ENCODE data around the gene GAK. TPM values are rescaled to one million over a fixed set of nuclear protein-coding genes. Genes with fewer than 3 reads are reported as not detected.

GAK gene
- total and polyA plus RNA-seq, 4 donors = 27.4 to 69.7 (median 47.0) TPM

- H3K9ac ChIP-seq (ENCODE audit: low read depth in 1 of 2, low read length in 2 of 2) = no peak overlapping the region
- no peak overlapping the region for H3K27ac ChIP-seq (ENCODE audit: low read depth in 1 of 2, low read length in 2 of 2)
- peaks cover 0 to 23% (median 2%) of the 10 kb centered on the region in 4 donors for H3K36me3 ChIP-seq (ENCODE audit: control insufficient read depth in 4 of 4, insufficient read depth in 3 of 4, low read depth in 1 of 4, low read length in 3 of 4)
- H3K4me1 ChIP-seq (ENCODE audit: control insufficient read depth in 4 of 4, insufficient read depth in 4 of 4, low read length in 3 of 4) = no peaks in the 10 kb centered on the region
- H3K27me3 ChIP-seq (ENCODE audit: control insufficient read depth in 4 of 4, insufficient read depth in 4 of 4, low read length in 3 of 4) = no peaks in the 10 kb centered on the region
- H3K9me3 ChIP-seq (ENCODE audit: control insufficient read depth in 4 of 4, low read length in 3 of 4) = no peaks in the 10 kb centered on the region
- TF ChIP-seq YY1 (IDR thresholded peaks at IDR 0.05) (no peak), SP1 (IDR thresholded peaks at IDR 0.05) (no peak), REST (IDR thresholded peaks at IDR 0.05) (no peak), JUND (IDR thresholded peaks at IDR 0.05) (no peak), MAX (IDR thresholded peaks at IDR 0.05) (no peak), FOXA1 (IDR thresholded peaks at IDR 0.05) (no peak), TAF1 (conservative IDR thresholded peaks at IDR 0.05) (no peak), RAD21 (IDR thresholded peaks at IDR 0.05) (no peak), GABPA (IDR thresholded peaks at IDR 0.05 in 1 of 2, conservative IDR thresholded peaks at IDR 0.05 in 1 of 2) (no peak), CTCF (IDR thresholded peaks at IDR 0.05; ENCODE audit: low read depth, low read length, missing input control) (no peak), FOXA2 (IDR thresholded peaks at IDR 0.05) (no peak), HNF4A (conservative IDR thresholded peaks at IDR 0.05) (no peak), NR2F2 (IDR thresholded peaks at IDR 0.05) (no peak)
- TF ChIP-seq, protein P1, sequence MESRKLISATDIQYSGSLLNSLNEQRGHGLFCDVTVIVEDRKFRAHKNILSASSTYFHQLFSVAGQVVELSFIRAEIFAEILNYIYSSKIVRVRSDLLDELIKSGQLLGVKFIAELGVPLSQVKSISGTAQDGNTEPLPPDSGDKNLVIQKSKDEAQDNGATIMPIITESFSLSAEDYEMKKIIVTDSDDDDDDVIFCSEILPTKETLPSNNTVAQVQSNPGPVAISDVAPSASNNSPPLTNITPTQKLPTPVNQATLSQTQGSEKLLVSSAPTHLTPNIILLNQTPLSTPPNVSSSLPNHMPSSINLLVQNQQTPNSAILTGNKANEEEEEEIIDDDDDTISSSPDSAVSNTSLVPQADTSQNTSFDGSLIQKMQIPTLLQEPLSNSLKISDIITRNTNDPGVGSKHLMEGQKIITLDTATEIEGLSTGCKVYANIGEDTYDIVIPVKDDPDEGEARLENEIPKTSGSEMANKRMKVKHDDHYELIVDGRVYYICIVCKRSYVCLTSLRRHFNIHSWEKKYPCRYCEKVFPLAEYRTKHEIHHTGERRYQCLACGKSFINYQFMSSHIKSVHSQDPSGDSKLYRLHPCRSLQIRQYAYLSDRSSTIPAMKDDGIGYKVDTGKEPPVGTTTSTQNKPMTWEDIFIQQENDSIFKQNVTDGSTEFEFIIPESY (IDR thresholded peaks at IDR 0.05) = no peak
- DNase-seq (ENCODE audit: low spot score) = no peak
- H3K4me3 ChIP-seq (ENCODE audit: low read depth in 1 of 3, low read length in 3 of 3) = no peak overlapping the region
- WGBS = 95% methylated on average over 26 of the region's 26 CpGs
Observed at GRCh38 chr4:965048-965765, 33.1 kb upstream of the GAK start.
